GM13976 (cell line): Measurements from ENCODE around the gene CHCHD3.
A peak's percentile ranks its signal among the peaks of the same experiment; 100 is the strongest.
"Not testable (repeated sequence)": the region's sequence is repeated elsewhere in the genome, so short reads cannot be mapped to it uniquely, and the experiment has no call there.

ENCODE experiments used
- DNase-seq: peaks from one replicate; pipeline ENCODE4 v3.0.0; 2012; ENCODE audit warnings: low spot score
- CTCF ChIP-seq: IDR thresholded peaks from 2 replicates; pipeline ENCODE4 v1.5.1; 2012; ENCODE audit warnings: borderline replicate concordance, mild to moderate bottlenecking; ENCODE audit not compliant: insufficient read depth; ENCODE audit errors: extremely low read depth, missing control alignments, control extremely low read depth
- in situ Hi-C: fragments of 300-500 bp; cut with MboI; formaldehyde crosslinking; loops from one replicate; pipeline ENCODE4 v1.12.0; 2022; ENCODE audit warnings: low sequenced_read_pairs, mixed read lengths, inconsistent platforms; ENCODE audit not compliant: unreplicated experiment

Gene CHCHD3

GRCh38 chr7:132910657-132911056 is 171.2 kb downstream of the CHCHD3 start:
- in situ Hi-C loops = no loop called here

GRCh38 chr7:132907380-132907940 is 174.4 kb downstream of the CHCHD3 start:
- in situ Hi-C loops = no loop called here
- DNase-seq = no peak
- TF ChIP-seq CTCF = no peak

More at GRCh38 chr7:132910657-132911056, 171.2 kb downstream of the CHCHD3 start:
- no peak for DNase-seq
- no peak for TF ChIP-seq CTCF

DNA sequence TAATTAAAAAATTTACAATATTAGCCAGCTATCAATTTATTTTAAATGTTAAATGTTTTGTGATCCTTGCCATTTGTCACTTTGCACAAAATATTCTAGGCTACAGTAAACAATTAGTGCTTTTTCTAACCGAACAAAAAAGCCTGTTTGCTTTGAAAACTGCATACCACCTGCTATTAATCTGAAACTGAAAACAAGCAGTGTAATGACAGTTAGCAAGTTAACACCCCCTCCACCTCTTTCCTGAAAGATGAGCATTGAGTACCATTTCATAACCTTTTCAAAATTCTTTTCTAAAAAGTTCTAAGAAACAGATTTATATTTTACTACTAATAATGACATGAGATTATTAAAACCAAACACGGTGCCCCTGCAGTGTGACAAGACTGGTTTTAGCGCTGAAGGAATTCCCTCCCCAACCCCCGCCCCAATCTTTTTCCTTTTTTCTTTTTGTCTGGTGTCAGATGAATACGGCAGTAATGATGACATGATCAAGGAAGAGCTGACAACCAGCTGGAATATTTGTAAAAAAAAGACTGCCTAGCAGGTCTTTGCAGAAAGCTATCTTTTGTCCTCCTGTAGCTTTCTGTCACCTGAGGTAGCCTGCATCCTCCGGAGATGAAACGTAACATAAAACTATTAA is 175.6 kb downstream of the CHCHD3 start:
- no peak for TF ChIP-seq CTCF
- DNase-seq = peak; percentile 25
- in situ Hi-C loops = no loop called here

DNA sequence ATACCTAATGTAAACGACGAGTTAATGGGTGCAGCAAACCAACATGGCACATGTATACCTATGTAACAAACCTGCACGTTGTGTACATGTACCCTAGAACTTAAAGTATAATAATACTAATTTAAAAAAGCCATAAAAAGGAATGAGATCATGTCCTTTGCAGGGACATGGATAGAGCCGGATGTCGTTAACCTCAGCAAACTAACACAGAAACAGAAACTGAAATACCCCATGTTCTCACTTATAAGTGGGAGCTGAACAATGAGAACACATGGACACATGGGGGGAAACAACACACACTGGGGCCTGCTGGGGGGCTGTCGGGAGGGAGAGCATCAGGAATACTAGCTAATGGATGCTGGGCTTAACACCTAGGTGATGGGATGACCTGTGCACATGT is 176.8 kb downstream of the CHCHD3 start:
- in situ Hi-C loops, DNase-seq: not testable (repeated sequence)

DNA sequence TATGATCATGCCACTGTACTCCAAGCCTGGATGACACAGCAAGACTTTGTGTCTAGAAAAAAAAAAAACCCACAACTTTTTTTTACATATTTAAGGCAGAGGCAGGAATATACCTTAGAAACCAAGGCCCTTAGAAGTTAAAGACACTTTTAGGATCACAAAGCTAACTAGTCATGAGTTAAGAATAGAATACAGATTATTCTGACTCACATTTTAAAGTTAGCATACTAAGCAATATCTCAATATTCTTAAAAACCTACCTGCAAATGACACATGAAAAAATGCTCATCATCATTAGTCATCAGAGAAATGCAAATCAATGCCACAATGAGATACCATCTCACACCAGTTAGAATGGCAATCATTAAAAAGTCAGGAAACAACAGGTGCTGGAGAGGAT is 177.7 kb downstream of the CHCHD3 start:
- in situ Hi-C loops = no loop called here
- no peak for DNase-seq
- TF ChIP-seq CTCF = no peak

GRCh38 chr7:132902294-132902693 is 179.6 kb downstream of the CHCHD3 start:
- DNase-seq, in situ Hi-C loops: not testable (repeated sequence)

- in situ Hi-C loops = no loop called here
- TF ChIP-seq CTCF = no peak
- DNase-seq = no peak
These were observed 180.6 kb downstream of the CHCHD3 start for GRCh38 chr7:132901241-132901640.

GRCh38 chr7:132899833-132900232 is 182.1 kb downstream of the CHCHD3 start:
- DNase-seq = no peak
- in situ Hi-C loops = no loop called here
- TF ChIP-seq CTCF = no peak

DNA sequence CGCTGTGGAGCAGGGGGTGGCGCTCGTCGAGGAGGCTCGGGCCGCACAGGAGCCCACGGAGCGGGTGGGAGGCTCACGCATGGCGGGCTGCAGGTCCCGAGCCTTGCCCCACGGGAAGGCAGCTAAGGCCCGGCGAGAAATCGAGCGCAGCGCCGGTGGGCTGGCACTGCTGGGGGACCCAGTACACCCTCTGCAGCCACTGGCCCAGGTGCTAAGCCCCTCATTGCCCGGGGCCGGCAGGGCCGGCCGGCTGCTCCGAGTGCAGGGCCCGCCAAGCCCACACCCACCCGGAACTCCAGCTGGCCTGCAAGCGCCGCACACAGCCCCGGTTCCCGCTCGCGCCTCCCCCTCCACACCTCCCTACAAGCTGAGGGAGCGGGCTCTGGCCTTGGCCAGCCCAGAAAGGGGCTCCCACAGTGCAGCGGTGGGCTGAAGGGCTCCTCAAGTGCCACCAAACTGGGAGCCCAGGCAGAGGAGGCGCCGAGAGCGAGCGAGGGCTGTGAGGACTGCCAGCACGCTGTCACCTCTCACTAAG is 183.2 kb downstream of the CHCHD3 start:
- DNase-seq, in situ Hi-C loops: not testable (repeated sequence)
